Natural killer cell (primary cell): ENCODE results near the gene NRXN3. TPM values are rescaled to one million over a fixed set of nuclear protein-coding genes. Genes with fewer than 3 reads are reported as not detected.
A peak's percentile ranks its signal among the peaks of the same experiment; 100 is the strongest.

ENCODE experiments used
- ATAC-seq, 3 donors: fragments of 150-1000 bp in 2 of 3; fragments of 200-7000 bp in 1 of 3; cut with Tn5 transposase; 1 replicate in 1 of 3; 2 replicates in 2 of 3; pipeline ENCODE4 v1.10.0; 2021; ENCODE audit warnings: mild to moderate bottlenecking in 2 of 3, moderate library complexity in 2 of 3
- DNase-seq, 2 donors: peaks; one replicate each; pipeline versions ENCODE4 v3.0.0 to v3.0.0-alpha.2; 2013 to 2021; ENCODE audit warnings: mixed read lengths in 1 of 2
- H3K27ac ChIP-seq: one replicate; pipeline ENCODE4 v1.5.1; 2013; ENCODE audit warnings: mild to moderate bottlenecking, low read length
- H3K27me3 ChIP-seq: one replicate; pipeline ENCODE4 v1.6.1; 2013; ENCODE audit warnings: low read length; ENCODE audit not compliant: control insufficient read depth, insufficient read depth
- H3K36me3 ChIP-seq: one replicate; pipeline ENCODE4 v1.6.1; 2013; ENCODE audit warnings: low read length; ENCODE audit not compliant: control insufficient read depth, insufficient read depth
- H3K4me1 ChIP-seq: one replicate; pipeline ENCODE4 v1.6.1; 2013; ENCODE audit warnings: low read length; ENCODE audit not compliant: control insufficient read depth, insufficient read depth
- H3K4me3 ChIP-seq: one replicate; pipeline ENCODE4 v1.5.1; 2013; ENCODE audit warnings: low read length
- H3K9me3 ChIP-seq: one replicate; pipeline ENCODE4 v1.6.1; 2013; ENCODE audit warnings: low read length; ENCODE audit not compliant: control insufficient read depth, insufficient read depth
- H3K27ac Mint-ChIP-seq, 2 donors: one replicate each; pipeline ENCODE4 v1.8.0; 2022; ENCODE audit warnings: mild to moderate bottlenecking in 2 of 2, mixed read lengths in 2 of 2, moderate library complexity in 1 of 2
- H3K27me3 Mint-ChIP-seq, 2 donors: one replicate each; pipeline ENCODE4 v1.8.0; 2022; ENCODE audit warnings: low read depth in 2 of 2, mixed read lengths in 2 of 2
- H3K36me3 Mint-ChIP-seq: one replicate; pipeline ENCODE4 v1.8.0; 2022; ENCODE audit warnings: mixed read lengths
- H3K4me1 Mint-ChIP-seq, 2 donors: one replicate each; pipeline ENCODE4 v1.8.0; 2022; ENCODE audit warnings: mixed read lengths in 2 of 2
- H3K4me3 Mint-ChIP-seq: one replicate; pipeline ENCODE4 v1.8.0; 2022; ENCODE audit warnings: mild to moderate bottlenecking, moderate library complexity, mixed read lengths
- H3K9me3 Mint-ChIP-seq, 2 donors: one replicate each; pipeline ENCODE4 v1.8.0; 2022; ENCODE audit warnings: mixed read lengths in 2 of 2
- WGBS: methylation state at CpG from one replicate; pipeline ENCODE4 v1.1.7; 2013; ENCODE audit warnings: missing lambda C conversion rate; ENCODE audit not compliant: insufficient coverage; 5-methylcytosine and 5-hydroxymethylcytosine counted together
- intact Hi-C: fragments of 100-400 bp; cut with micrococcal nuclease; formaldehyde crosslinking; loops from one replicate; pipeline ENCODE4 v1.14.2; 2022
- total RNA-seq, 4 donors: library from RNA; stranded (reverse); fragments of 120-200 nt in 1 of 4; gene quantifications; one replicate each; pipeline versions ENCODE4 v1.2.3 to v1.2.4, GENCODE V29; 2013 to 2022
- TF ChIP-seq, protein P1 (sequence below): fragments of 200-600 bp; IDR thresholded peaks from one replicate; pipeline ENCODE4 v1.8.0; 2022; ENCODE audit warnings: antibody characterized with exemption

Gene NRXN3
- total RNA-seq, 3 donors from 2014 or later (not counting 1 experiment from before 2014, with no cell fraction given): not detected

DNA sequence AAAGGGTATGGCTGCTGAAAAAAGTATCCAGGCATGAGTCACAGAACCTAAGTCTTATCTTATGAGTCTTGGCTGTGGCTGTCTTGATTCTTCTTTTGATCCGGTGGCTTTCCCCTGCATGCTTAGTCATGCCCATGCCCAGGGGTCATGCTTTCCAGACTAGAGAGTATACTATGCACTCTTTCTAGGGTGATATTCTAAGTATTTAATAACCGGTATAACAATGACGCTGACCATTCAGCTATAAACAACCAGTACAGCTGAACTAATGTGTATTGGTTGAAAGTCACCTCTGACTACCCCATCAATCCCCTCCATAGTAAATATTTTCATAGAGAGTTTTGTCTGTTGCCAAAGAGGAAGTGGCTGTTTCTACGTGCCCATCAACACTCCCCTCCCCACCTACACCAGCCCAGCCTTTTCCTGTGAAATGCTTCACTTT, 34.7 kb upstream of the NRXN3 start:
- DNase-seq (no peak), ATAC-seq (peak; percentile 55 to 79 (median 64))
- Histone ChIP-seq H3K4me1 (no peaks in the 10 kb centered on the region), H3K27me3 (no peaks in the 10 kb centered on the region), H3K9me3 (no peaks in the 10 kb centered on the region), H3K4me3 (no peak overlapping the region), H3K27ac (no peak overlapping the region), H3K36me3 (no peaks in the 10 kb centered on the region)
- WGBS: 4% methylated on average over 2 of the region's 4 CpGs
- peak overlapping the region; percentile 26 for H3K4me3 Mint-ChIP-seq
- peaks cover 2 to 7% of the 10 kb centered on the region in 2 donors for H3K27me3 Mint-ChIP-seq
- H3K36me3 Mint-ChIP-seq: no peaks in the 10 kb centered on the region
- peaks cover 0 to 3% of the 10 kb centered on the region in 2 donors for H3K9me3 Mint-ChIP-seq
- TF ChIP-seq, protein P1, sequence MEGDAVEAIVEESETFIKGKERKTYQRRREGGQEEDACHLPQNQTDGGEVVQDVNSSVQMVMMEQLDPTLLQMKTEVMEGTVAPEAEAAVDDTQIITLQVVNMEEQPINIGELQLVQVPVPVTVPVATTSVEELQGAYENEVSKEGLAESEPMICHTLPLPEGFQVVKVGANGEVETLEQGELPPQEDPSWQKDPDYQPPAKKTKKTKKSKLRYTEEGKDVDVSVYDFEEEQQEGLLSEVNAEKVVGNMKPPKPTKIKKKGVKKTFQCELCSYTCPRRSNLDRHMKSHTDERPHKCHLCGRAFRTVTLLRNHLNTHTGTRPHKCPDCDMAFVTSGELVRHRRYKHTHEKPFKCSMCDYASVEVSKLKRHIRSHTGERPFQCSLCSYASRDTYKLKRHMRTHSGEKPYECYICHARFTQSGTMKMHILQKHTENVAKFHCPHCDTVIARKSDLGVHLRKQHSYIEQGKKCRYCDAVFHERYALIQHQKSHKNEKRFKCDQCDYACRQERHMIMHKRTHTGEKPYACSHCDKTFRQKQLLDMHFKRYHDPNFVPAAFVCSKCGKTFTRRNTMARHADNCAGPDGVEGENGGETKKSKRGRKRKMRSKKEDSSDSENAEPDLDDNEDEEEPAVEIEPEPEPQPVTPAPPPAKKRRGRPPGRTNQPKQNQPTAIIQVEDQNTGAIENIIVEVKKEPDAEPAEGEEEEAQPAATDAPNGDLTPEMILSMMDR: no peak
- H3K4me1 Mint-ChIP-seq: peaks cover 17 to 49% of the 10 kb centered on the region in 2 donors
- peak overlapping the region in 1 of 2 donors; percentile 19 for H3K27ac Mint-ChIP-seq
- intact Hi-C loops: no loop called here

DNA sequence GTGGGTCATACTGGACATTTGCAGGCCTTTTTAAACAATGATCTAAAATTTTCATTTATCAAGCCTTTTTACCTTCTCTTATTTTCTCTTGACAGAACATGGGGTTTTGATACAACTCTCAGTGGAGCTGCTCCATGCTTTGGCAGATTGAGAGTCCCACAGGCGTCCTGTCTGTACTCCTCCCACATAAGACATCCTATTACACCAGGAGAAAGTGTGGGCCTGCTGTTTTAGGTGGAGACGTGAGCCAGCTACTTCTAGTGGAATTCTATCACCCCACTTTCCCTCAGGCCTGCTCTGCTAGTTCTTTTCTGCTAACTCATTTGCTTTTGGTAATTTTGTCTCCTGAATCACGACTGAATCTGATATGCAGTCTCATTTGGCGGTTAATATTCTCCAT, 33.5 kb upstream of the NRXN3 start:
- peaks cover 0 to 7% of the 10 kb centered on the region in 2 donors for H3K27me3 Mint-ChIP-seq
- no peak overlapping the region for H3K27ac Mint-ChIP-seq
- Histone ChIP-seq H3K27me3 (no peaks in the 10 kb centered on the region), H3K27ac (no peak overlapping the region), H3K9me3 (no peaks in the 10 kb centered on the region), H3K36me3 (no peaks in the 10 kb centered on the region), H3K4me3 (no peak overlapping the region), H3K4me1 (no peaks in the 10 kb centered on the region)
- intact Hi-C loops: no loop called here
- no peaks in the 10 kb centered on the region for H3K9me3 Mint-ChIP-seq
- no peak for ATAC-seq
- TF ChIP-seq, protein P1: no peak
- H3K4me3 Mint-ChIP-seq: no peak overlapping the region
- 68% methylated on average over 4 of the region's 4 CpGs for WGBS
- no peak for DNase-seq
- H3K4me1 Mint-ChIP-seq: peaks cover 17 to 49% of the 10 kb centered on the region in 2 donors
- H3K36me3 Mint-ChIP-seq: no peaks in the 10 kb centered on the region

DNA sequence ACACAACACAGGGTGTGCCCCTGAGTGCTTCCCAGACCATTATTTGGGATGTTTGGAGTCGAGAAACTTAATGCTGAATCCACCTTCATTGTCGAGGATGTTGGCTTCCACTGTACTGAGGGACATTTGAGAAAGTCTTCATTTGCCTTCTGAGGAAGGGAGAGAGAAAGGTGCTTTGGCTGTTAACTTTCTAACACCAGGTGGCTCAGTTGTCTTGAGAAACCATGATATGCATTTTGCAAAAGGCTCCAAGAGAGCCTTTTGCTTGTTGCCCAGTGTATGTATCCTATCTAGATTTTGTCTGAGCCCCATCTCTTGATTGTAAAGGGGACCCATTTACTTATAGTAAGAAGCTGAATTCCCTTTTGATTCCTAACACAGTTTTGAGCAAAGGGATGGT, 28.6 kb upstream of the NRXN3 start:
- intact Hi-C loops: no loop called here

More for the DNA sequence above, 28.6 kb upstream of the NRXN3 start:
- no peak for DNase-seq
- H3K27ac Mint-ChIP-seq: no peak overlapping the region
- H3K9me3 ChIP-seq: no peaks in the 10 kb centered on the region
- TF ChIP-seq, protein P1: no peak
- H3K4me3 ChIP-seq: no peak overlapping the region
- no peaks in the 10 kb centered on the region for H3K9me3 Mint-ChIP-seq
- H3K27me3 ChIP-seq: no peaks in the 10 kb centered on the region
- H3K27me3 Mint-ChIP-seq: peaks cover 2 to 33% of the 10 kb centered on the region in 2 donors
- no peak overlapping the region for H3K27ac ChIP-seq
- 84% methylated on average over 2 of the region's 2 CpGs for WGBS
- no peaks in the 10 kb centered on the region for H3K36me3 Mint-ChIP-seq
- no peak overlapping the region for H3K4me3 Mint-ChIP-seq
- H3K4me1 ChIP-seq: no peaks in the 10 kb centered on the region
- H3K4me1 Mint-ChIP-seq: peaks cover 3 to 8% of the 10 kb centered on the region in 2 donors
- no peak for ATAC-seq
- no peaks in the 10 kb centered on the region for H3K36me3 ChIP-seq
